HCT116 (cell line): ENCODE results near the gene ESPNL. TPM values are rescaled to one million over a fixed set of nuclear protein-coding genes. Genes with fewer than 3 reads are reported as not detected.

Experiments used
- ATAC-seq: fragments of 200-7000 bp; cut with Tn5 transposase; 2 replicates; pipeline ENCODE4 v1.9.1; 2020; ENCODE audit warnings: mild to moderate bottlenecking, moderate library complexity
- BruUV-seq: library from RNA; stranded (reverse); fragments of 400-500 nt; replicated peaks from 2 replicates; lab custom pipeline; 2021; lab: Mats Ljungman, UMichigan
- CTCF ChIA-PET: fragments of 300-600 bp; sonication (Branson Sonifier 250); formaldehyde crosslinking; loops from one replicate; lab custom pipeline; 2021; ENCODE audit warnings: antibody characterized with exemption; lab: Charles Lee
- POLR2A ChIA-PET: fragments of 300-600, 350-600 bp; sonication (Branson Sonifier 250); formaldehyde crosslinking; loops from one replicate; lab custom pipeline; 2021; ENCODE audit warnings: antibody characterized with exemption; lab: Charles Lee
- RAD21 ChIA-PET, 2 experiments: fragments of 300-600 bp; sonication (Branson Sonifier 250); formaldehyde crosslinking; loops; one replicate each; lab custom pipeline; 2023; ENCODE audit warnings: low total read pairs in 2 of 2; ENCODE audit not compliant: uncharacterized antibody in 2 of 2, unreplicated experiment in 2 of 2, low non-redundant PET in 1 of 2; lab: Charles Lee
- DNase-seq: peaks from one replicate; pipeline ENCODE4 v3.0.0-alpha.2; 2010; ENCODE audit warnings: low read depth, low spot score
- H2AFZ ChIP-seq: fragments of 200-600 bp; shearing (Covaris generic), sonication (generic); 2 replicates; pipeline ENCODE4 v1.6.1; 2017; ENCODE audit warnings: low read depth, mixed run types, mixed read lengths, antibody characterized with exemption, low read length; ENCODE audit not compliant: poor library complexity, severe bottlenecking
- H3K27ac ChIP-seq: 2 replicates; pipeline ENCODE4 v1.5.1; 2012; ENCODE audit warnings: low read depth, low read length
- H3K27me3 ChIP-seq: fragments of 200-600 bp; sonication (generic); 2 replicates; pipeline ENCODE4 v1.6.1; 2016; ENCODE audit warnings: mixed run types, low read length, mixed read lengths; ENCODE audit not compliant: insufficient read depth
- H3K36me3 ChIP-seq, 2 experiments: fragments of 200-500 bp in 1 of 2; fragments of 200-600 bp in 1 of 2; sonication (Bioruptor generic) in 1 of 2; sonication (generic) in 1 of 2; 2 replicates each; pipeline versions ENCODE4 v1.5.1 to v1.6.1; 2014 to 2016; ENCODE audit warnings: low read length in 2 of 2, inconsistent platforms in 1 of 2, mixed read lengths in 1 of 2, mixed run types in 1 of 2; ENCODE audit not compliant: insufficient read depth in 2 of 2, control insufficient read depth in 1 of 2
- H3K4me1 ChIP-seq, 2 experiments: fragments of 200-600 bp in 1 of 2; sonication (generic) in 1 of 2; 2 replicates each; pipeline versions ENCODE4 v1.5.1 to v1.6.1; 2012 to 2017; ENCODE audit warnings: low read length in 2 of 2, inconsistent platforms in 1 of 2, mild to moderate bottlenecking in 1 of 2, mixed read lengths in 1 of 2, mixed run types in 1 of 2, moderate library complexity in 1 of 2; ENCODE audit not compliant: insufficient read depth in 2 of 2, control insufficient read depth in 1 of 2
- H3K4me2 ChIP-seq: fragments of 200-600 bp; sonication (generic); 2 replicates; pipeline ENCODE4 v1.6.1; 2017; ENCODE audit warnings: mixed run types, low read length, mixed read lengths
- H3K4me3 ChIP-seq, 2 experiments: fragments of 200-600 bp in 1 of 2; sonication (generic) in 1 of 2; replicated peaks in 1 of 2; 2 replicates each; pipeline ENCODE4 v1.5.1; 2011 to 2016; ENCODE audit warnings: low read length in 2 of 2, control low read depth in 1 of 2, low read depth in 1 of 2, mild to moderate bottlenecking in 1 of 2, mixed read lengths in 1 of 2, mixed run types in 1 of 2
- H3K79me2 ChIP-seq: fragments of 200-600 bp; sonication (generic); 2 replicates; pipeline ENCODE4 v1.6.1; 2017; ENCODE audit warnings: mild to moderate bottlenecking, mixed run types, low read length, moderate library complexity, mixed read lengths; ENCODE audit not compliant: insufficient read depth
- H3K9ac ChIP-seq: fragments of 200-600 bp; sonication (generic); 2 replicates; pipeline ENCODE4 v1.6.1; 2016; ENCODE audit warnings: low read length, mixed read lengths
- H3K9me2 ChIP-seq: fragments of 200-600 bp; sonication (generic), shearing (Covaris generic); 2 replicates; pipeline ENCODE4 v1.6.1; 2017; ENCODE audit warnings: mixed run types, mild to moderate bottlenecking, moderate library complexity; ENCODE audit not compliant: insufficient read depth
- H3K9me3 ChIP-seq, 2 experiments: fragments of 200-500 bp in 1 of 2; fragments of 200-600 bp in 1 of 2; sonication (Bioruptor generic) in 1 of 2; sonication (generic) in 1 of 2; 2 replicates each; pipeline ENCODE4 v1.6.1; 2014 to 2017; ENCODE audit warnings: low read length in 2 of 2, mixed read lengths in 2 of 2, inconsistent platforms in 1 of 2, low read depth in 1 of 2, mild to moderate bottlenecking in 1 of 2, mixed run types in 1 of 2, moderate library complexity in 1 of 2; ENCODE audit not compliant: control insufficient read depth in 1 of 2, insufficient read depth in 1 of 2
- H4K20me1 ChIP-seq: fragments of 200-600 bp; sonication (generic), shearing (Covaris generic); 2 replicates; pipeline ENCODE4 v1.6.1; 2017; ENCODE audit warnings: mixed run types, mild to moderate bottlenecking, moderate library complexity; ENCODE audit not compliant: insufficient read depth
- ATF3 ChIP-seq: IDR thresholded peaks from 2 replicates; pipeline ENCODE4 v1.6.1; 2012
- CBX3 ChIP-seq: IDR thresholded peaks from 2 replicates; pipeline ENCODE4 v1.6.1; 2012; ENCODE audit warnings: low read depth
- CEBPB ChIP-seq: IDR thresholded peaks from 2 replicates; pipeline ENCODE4 v1.6.1; 2012; ENCODE audit warnings: low read depth
- EGR1 ChIP-seq: IDR thresholded peaks from 2 replicates; pipeline ENCODE4 v1.6.1; 2012; ENCODE audit warnings: low read depth
- EZH2 ChIP-seq: fragments of 200-600 bp; sonication (generic); IDR thresholded peaks from 2 replicates; pipeline ENCODE4 v1.6.1; 2017; ENCODE audit warnings: antibody characterized with exemption, mixed run types
- EZH2phosphoT487 ChIP-seq: fragments of 200-600 bp; IDR thresholded peaks from 2 replicates; pipeline ENCODE4 v1.6.1; 2018; ENCODE audit warnings: antibody characterized with exemption, borderline replicate concordance
- FOSL1 ChIP-seq: IDR thresholded peaks from 2 replicates; pipeline ENCODE4 v1.6.1; 2012; ENCODE audit warnings: low read depth
- JUND ChIP-seq: IDR thresholded peaks from 2 replicates; pipeline ENCODE4 v1.6.1; 2012
- POLR2AphosphoS5 ChIP-seq: IDR thresholded peaks from 2 replicates; pipeline ENCODE4 v1.6.1; 2011; ENCODE audit warnings: mild to moderate bottlenecking, low read depth, low read length, moderate library complexity
- RAD21 ChIP-seq: IDR thresholded peaks from 2 replicates; pipeline ENCODE4 v1.6.1; 2012; ENCODE audit warnings: low read depth, mild to moderate bottlenecking
- SIN3A ChIP-seq: IDR thresholded peaks from 2 replicates; pipeline ENCODE4 v1.6.1; 2012; ENCODE audit warnings: low read depth
- SP1 ChIP-seq: IDR thresholded peaks from 2 replicates; pipeline ENCODE4 v1.6.1; 2012; ENCODE audit warnings: low read depth
- TCF7L2 ChIP-seq: IDR thresholded peaks from 2 replicates; pipeline ENCODE4 v1.7.0; 2011; ENCODE audit warnings: borderline replicate concordance, inconsistent platforms; ENCODE audit not compliant: insufficient read depth, insufficient read length; ENCODE audit errors: extremely low read depth
- intact Hi-C: fragments of 100-400 bp; cut with micrococcal nuclease; formaldehyde crosslinking; loops from 2 replicates; pipeline ENCODE4 v1.10.0; 2022
- total RNA-seq: library from RNA; stranded (reverse); gene quantifications from one replicate; pipeline ENCODE4 v1.2.1, GENCODE V29; 2021; ENCODE audit not compliant: unreplicated experiment
- TF ChIP-seq, protein P1 (sequence below): IDR thresholded peaks from 2 replicates; pipeline ENCODE4 v1.6.1; 2012; ENCODE audit warnings: low read depth
- TF ChIP-seq, protein P2 (sequence below): IDR thresholded peaks from 2 replicates; pipeline ENCODE4 v1.6.1; 2012
- TF ChIP-seq, protein P3 (sequence below), 3 experiments: fragments of 200-600 bp in 1 of 3; sonication (generic) in 1 of 3; IDR thresholded peaks in 2 of 3; conservative IDR thresholded peaks in 1 of 3; 2 replicates each; pipeline ENCODE4 v1.5.1; 2012 to 2017; ENCODE audit warnings: low read depth in 2 of 3, low read length in 2 of 3, antibody characterized with exemption in 1 of 3, borderline replicate concordance in 1 of 3, control low read depth in 1 of 3, mild to moderate bottlenecking in 1 of 3, mixed read lengths in 1 of 3, mixed run types in 1 of 3, moderate library complexity in 1 of 3; ENCODE audit not compliant: insufficient read depth in 1 of 3

The ESPNL gene
- total RNA-seq, 1 experiment from 2014 or later = 0.22 TPM

DNA sequence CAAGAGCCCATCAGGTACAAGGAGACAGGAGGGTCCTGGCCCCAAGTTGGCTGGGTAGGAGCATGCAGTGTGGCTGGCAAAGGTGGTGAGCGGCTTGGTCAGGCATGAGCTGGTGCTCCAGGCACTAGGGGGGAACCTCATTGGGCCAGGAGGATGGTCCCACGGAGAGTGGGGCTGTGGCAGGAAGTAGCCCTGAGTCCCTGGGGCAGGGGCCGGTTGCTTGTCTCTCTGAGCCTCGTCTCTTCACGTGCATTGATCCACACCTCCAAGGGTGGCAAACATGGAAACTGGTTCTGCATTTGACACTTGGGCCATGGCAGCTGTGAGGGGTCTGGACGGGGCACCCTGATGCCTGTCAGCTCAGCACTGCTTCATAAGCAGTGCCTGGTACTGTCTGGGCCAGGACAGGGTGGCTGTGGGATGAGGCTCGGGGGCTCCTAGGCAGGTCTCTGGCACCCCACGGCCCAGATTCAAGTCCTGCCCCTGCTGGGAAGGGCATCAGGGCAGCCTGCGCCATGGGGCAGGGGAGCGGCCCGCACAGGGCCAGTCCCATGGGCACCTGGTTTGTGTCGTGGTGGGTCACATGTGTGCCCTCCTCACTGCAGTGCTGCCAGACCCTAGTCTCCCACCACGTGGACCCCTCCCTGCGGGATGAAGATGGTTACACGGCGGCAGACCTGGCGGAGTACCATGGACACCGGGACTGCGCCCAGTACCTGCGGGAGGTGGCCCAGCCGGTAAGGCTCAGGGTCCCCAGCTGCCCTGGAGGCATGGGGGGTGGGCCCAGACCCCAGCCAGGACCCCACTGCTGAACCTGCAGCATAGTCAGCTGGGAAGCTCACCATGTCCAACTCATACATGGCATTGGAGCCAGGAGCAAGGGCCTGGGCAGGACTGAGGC is 16.4 kb downstream of the ESPNL start (continued):
- TF ChIP-seq, protein P1, sequence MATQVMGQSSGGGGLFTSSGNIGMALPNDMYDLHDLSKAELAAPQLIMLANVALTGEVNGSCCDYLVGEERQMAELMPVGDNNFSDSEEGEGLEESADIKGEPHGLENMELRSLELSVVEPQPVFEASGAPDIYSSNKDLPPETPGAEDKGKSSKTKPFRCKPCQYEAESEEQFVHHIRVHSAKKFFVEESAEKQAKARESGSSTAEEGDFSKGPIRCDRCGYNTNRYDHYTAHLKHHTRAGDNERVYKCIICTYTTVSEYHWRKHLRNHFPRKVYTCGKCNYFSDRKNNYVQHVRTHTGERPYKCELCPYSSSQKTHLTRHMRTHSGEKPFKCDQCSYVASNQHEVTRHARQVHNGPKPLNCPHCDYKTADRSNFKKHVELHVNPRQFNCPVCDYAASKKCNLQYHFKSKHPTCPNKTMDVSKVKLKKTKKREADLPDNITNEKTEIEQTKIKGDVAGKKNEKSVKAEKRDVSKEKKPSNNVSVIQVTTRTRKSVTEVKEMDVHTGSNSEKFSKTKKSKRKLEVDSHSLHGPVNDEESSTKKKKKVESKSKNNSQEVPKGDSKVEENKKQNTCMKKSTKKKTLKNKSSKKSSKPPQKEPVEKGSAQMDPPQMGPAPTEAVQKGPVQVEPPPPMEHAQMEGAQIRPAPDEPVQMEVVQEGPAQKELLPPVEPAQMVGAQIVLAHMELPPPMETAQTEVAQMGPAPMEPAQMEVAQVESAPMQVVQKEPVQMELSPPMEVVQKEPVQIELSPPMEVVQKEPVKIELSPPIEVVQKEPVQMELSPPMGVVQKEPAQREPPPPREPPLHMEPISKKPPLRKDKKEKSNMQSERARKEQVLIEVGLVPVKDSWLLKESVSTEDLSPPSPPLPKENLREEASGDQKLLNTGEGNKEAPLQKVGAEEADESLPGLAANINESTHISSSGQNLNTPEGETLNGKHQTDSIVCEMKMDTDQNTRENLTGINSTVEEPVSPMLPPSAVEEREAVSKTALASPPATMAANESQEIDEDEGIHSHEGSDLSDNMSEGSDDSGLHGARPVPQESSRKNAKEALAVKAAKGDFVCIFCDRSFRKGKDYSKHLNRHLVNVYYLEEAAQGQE = no peak
- TF ChIP-seq FOSL1 = no peak
- no peak for TF ChIP-seq ATF3
- TF ChIP-seq JUND = no peak
- TF ChIP-seq, all 23 proteins: peak for 0

DNA sequence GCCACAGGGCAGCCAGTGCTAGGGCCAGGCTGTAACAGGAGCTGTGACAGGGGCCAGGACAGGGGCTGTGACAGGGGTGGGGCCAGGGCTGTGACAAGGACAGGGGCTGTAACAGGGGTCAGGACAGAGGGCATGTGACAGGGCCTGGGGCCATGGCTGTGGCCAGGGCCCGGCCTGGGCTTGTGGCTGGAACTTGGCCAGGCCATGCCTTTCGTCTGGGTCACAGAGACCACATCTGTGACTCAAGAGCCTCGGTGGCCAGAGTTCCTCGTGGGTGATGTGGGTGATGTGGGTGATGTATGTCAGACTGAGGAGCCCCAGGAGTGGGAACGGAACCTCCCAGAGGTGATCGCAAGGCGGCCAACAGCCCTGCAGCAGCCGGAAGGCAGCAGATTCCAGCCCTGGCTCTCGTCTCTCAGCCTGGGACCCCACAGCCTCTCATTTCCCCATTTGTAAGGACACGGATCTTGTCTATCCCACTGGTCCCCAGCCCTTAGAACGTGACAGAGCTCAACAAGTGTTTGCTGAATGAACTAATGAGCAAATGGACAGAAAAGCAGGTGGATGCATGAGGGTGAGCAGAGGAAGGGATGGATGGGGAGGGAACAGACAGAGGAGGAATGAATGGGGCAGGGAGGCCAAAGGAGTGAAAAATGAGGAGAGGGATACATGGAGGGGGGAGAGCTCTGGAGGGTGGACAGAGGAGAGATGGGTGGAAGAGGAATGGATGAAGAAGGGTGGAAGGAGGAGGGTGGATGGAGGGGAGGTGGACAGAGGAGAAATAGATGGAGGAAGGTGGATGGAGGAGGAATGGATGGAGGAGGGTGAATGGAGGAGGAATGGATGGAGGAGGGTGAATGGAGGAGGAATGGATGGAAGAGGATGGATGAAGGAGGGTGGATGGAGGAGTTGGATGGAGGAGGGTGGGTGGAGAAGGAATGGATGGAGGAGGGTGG is 17.3 kb downstream of the ESPNL start:
- Histone ChIP-seq H3K9me2 (no peaks in the 10 kb centered on the region), H3K4me1 (peaks cover 0 to 3% of the 10 kb centered on the region in 2 experiments; a peak in 1 of 4 replicates), H3K4me3 (no peak overlapping the region), H3K36me3 (no peaks in the 10 kb centered on the region), H4K20me1 (no peaks in the 10 kb centered on the region), H3K79me2 (no peaks in the 10 kb centered on the region), H3K27ac (no peak overlapping the region), H3K27me3 (no peaks in the 10 kb centered on the region; the same call in 1 of the 2 replicates), H3K9ac (no peak overlapping the region), H2AFZ (no peak overlapping the region), H3K9me3 (no peaks in the 10 kb centered on the region), H3K4me2 (no peak overlapping the region)
- RAD21 ChIA-PET = no interaction called here
- ATAC-seq (no peak; the same call in 1 of the 2 replicates), DNase-seq (no peak)
- BruUV-seq = no TSS peak
- CTCF ChIA-PET = no interaction called here
- POLR2A ChIA-PET = no interaction called here
- intact Hi-C loops = no loop called here
- no peak for TF ChIP-seq ATF3
- no peak for TF ChIP-seq FOSL1
- no peak for TF ChIP-seq CBX3
- no peak for TF ChIP-seq EZH2
- no peak for TF ChIP-seq EZH2phosphoT487
- TF ChIP-seq CEBPB = no peak
- no peak for TF ChIP-seq EGR1
- TF ChIP-seq, protein P2, sequence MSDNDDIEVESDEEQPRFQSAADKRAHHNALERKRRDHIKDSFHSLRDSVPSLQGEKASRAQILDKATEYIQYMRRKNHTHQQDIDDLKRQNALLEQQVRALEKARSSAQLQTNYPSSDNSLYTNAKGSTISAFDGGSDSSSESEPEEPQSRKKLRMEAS = no peak
- TF ChIP-seq SP1 = no peak
- no peak for TF ChIP-seq POLR2AphosphoS5
- TF ChIP-seq TCF7L2 = no peak
- TF ChIP-seq, protein P3, sequence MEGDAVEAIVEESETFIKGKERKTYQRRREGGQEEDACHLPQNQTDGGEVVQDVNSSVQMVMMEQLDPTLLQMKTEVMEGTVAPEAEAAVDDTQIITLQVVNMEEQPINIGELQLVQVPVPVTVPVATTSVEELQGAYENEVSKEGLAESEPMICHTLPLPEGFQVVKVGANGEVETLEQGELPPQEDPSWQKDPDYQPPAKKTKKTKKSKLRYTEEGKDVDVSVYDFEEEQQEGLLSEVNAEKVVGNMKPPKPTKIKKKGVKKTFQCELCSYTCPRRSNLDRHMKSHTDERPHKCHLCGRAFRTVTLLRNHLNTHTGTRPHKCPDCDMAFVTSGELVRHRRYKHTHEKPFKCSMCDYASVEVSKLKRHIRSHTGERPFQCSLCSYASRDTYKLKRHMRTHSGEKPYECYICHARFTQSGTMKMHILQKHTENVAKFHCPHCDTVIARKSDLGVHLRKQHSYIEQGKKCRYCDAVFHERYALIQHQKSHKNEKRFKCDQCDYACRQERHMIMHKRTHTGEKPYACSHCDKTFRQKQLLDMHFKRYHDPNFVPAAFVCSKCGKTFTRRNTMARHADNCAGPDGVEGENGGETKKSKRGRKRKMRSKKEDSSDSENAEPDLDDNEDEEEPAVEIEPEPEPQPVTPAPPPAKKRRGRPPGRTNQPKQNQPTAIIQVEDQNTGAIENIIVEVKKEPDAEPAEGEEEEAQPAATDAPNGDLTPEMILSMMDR (IDR thresholded peaks at IDR 0.05 in 2 of 3, conservative IDR thresholded peaks at IDR 0.05 in 1 of 3; ENCODE audit: borderline replicate concordance in 1 of 3, insufficient read depth in 1 of 3, low read depth in 2 of 3, low read length in 2 of 3) = no peak
- no peak for TF ChIP-seq RAD21
- no peak for TF ChIP-seq SIN3A
